Neutrophil (primary cell): ENCODE measurements around the gene ANKDD1A.

Experiments
- H3K27ac ChIP-seq: fragments of 200-600 bp; sonication (generic); 2 replicates; pipeline ENCODE4 v1.5.1; 2016; ENCODE audit warnings: mild to moderate bottlenecking, moderate library complexity
- H3K27me3 ChIP-seq: fragments of 200-600 bp; sonication (generic); 2 replicates; pipeline ENCODE4 v1.6.0; 2016; ENCODE audit warnings: mild to moderate bottlenecking
- H3K36me3 ChIP-seq: fragments of 200-600 bp; sonication (generic); 2 replicates; pipeline ENCODE4 v1.5.1; 2017
- H3K4me1 ChIP-seq, 2 experiments: fragments of 200-600 bp in 1 of 2; sonication (generic) in 1 of 2; 1 replicate in 1 of 2; 2 replicates in 1 of 2; pipeline versions ENCODE4 v1.5.1 to v1.6.1; 2013 to 2016; ENCODE audit warnings: low read depth in 1 of 2, low read length in 1 of 2, mild to moderate bottlenecking in 1 of 2, moderate library complexity in 1 of 2; ENCODE audit not compliant: control insufficient read depth in 1 of 2, insufficient read depth in 1 of 2
- H3K4me3 ChIP-seq, 2 experiments: fragments of 200-600 bp in 1 of 2; sonication (generic) in 1 of 2; 1 replicate in 1 of 2; 2 replicates in 1 of 2; pipeline ENCODE4 v1.5.1; 2013 to 2016; ENCODE audit warnings: low read depth in 1 of 2, low read length in 1 of 2, mild to moderate bottlenecking in 1 of 2, moderate library complexity in 1 of 2
- H3K9me3 ChIP-seq: fragments of 200-600 bp; sonication (generic); 2 replicates; pipeline ENCODE4 v1.5.1; 2016
- TF ChIP-seq, protein P1 (sequence below): fragments of 200-600 bp; sonication (generic); IDR thresholded peaks from 2 replicates; pipeline ENCODE4 v1.5.1; 2016; ENCODE audit warnings: antibody characterized with exemption

Gene ANKDD1A

DNA sequence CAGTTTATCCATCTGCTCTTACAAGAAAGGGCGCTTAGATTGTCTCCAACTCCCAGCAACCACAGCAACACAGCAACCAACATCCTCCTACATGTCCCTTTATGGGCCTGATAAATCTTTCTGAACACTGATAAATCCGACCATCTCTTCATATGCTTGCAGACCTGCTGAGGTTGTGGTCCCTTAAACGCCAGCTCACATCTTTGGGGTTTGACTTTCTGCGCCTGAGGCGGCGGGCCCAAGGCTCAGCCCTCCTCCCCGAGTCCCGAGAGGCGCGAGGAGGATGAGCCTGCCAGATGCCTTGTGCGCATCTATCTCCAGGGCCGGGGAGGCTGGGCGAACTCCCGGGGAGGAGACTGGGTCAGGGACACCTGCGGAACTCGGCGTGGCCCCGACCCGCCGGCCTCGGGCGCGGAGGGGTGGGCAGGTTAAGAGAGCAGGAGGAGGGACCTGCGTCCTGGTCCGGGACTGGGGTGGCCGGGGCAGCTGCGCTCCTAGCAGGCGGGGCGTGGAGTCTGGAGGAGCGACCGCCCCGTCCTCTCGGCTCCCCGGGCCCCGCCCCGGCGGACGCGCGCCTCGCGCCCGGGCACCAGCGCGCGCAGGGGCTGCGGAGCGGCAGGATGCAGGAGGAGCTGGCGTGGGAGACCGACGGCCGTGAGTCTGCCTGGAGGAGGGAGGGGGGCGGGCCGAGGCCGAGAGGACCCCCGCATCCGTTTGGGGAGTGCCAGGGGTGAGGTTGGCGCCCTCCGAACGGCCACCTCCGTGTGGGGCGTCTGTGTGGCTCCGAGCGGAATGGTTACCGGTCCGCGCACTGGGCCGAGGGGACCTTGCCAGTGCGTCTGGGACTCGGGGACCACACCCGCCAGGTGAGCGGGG, at the start of gene ANKDD1A:
Gene ANKDD1A (plus strand): TSS at position 592 of the 876 bp plus-strand sequence. CDS start 29 bp downstream, at position 621.
- no peaks in the 10 kb centered on the region for H3K36me3 ChIP-seq
- H3K4me1 ChIP-seq: peaks cover 15 to 18% of the 10 kb centered on the region in 2 experiments
- peaks cover 59% of the 10 kb centered on the region for H3K27me3 ChIP-seq
- no peak within 1 kb of the TSS for H3K27ac ChIP-seq
- TF ChIP-seq, protein P1, sequence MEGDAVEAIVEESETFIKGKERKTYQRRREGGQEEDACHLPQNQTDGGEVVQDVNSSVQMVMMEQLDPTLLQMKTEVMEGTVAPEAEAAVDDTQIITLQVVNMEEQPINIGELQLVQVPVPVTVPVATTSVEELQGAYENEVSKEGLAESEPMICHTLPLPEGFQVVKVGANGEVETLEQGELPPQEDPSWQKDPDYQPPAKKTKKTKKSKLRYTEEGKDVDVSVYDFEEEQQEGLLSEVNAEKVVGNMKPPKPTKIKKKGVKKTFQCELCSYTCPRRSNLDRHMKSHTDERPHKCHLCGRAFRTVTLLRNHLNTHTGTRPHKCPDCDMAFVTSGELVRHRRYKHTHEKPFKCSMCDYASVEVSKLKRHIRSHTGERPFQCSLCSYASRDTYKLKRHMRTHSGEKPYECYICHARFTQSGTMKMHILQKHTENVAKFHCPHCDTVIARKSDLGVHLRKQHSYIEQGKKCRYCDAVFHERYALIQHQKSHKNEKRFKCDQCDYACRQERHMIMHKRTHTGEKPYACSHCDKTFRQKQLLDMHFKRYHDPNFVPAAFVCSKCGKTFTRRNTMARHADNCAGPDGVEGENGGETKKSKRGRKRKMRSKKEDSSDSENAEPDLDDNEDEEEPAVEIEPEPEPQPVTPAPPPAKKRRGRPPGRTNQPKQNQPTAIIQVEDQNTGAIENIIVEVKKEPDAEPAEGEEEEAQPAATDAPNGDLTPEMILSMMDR: no peak
- peak within 1 kb of the TSS; percentile 27 to 39 for H3K4me3 ChIP-seq
- no peaks in the 10 kb centered on the region for H3K9me3 ChIP-seq

DNA sequence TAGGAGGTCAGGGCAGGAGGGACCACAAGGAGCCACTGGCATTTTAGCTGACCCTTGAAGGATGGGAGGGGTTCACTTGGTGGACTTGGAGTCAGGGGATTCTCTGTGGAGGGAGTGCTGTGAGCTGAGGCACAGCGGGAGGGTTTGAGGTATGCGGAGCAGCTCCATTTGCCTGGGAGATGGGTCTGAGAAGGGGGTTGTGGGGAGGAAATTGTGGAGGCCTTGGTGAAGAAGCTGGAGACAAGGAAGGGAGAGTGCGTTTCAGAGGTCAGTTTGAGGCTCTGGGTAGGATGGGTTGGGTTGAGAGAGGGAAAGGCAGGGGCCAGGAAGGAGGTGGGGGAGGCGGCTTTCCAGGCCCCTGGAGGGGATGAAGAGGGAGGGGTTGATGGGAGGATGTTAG, 49.7 kb upstream of the ANKDD1A start:
- Histone ChIP-seq H3K4me3 (no peak overlapping the region), H3K9me3 (no peaks in the 10 kb centered on the region), H3K4me1 (peaks cover 33 to 42% of the 10 kb centered on the region in 2 experiments), H3K27me3 (no peaks in the 10 kb centered on the region), H3K36me3 (peaks cover 88% of the 10 kb centered on the region), H3K27ac (peak overlapping the region; percentile 69)
- TF ChIP-seq, protein P1: no peak

DNA sequence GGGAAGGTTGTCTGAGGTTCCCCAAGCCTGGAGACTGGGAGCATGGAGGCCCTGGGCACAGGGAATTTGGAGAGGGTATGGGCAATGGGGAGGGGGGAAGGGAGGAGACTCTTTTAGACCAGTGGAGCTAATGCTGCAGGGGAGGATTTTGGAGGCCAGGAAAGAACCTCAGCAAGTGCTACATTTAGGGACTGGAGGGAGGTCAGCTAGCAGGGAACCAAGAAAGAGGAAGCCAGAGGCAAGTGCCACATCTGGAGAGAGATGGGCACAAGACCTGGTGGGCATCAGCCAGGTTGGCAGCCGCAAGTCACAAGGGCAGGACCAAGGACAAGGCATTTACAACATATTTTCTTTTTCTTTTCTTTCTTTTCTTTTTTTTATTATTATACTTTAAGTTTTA, 49.3 kb upstream of the ANKDD1A start:
- Histone ChIP-seq H3K9me3 (no peaks in the 10 kb centered on the region), H3K4me1 (peaks cover 29 to 38% of the 10 kb centered on the region in 2 experiments), H3K27ac (peak overlapping the region; percentile 69), H3K36me3 (peaks cover 93% of the 10 kb centered on the region), H3K4me3 (no peak overlapping the region), H3K27me3 (no peaks in the 10 kb centered on the region)
- TF ChIP-seq, protein P1: no peak

DNA sequence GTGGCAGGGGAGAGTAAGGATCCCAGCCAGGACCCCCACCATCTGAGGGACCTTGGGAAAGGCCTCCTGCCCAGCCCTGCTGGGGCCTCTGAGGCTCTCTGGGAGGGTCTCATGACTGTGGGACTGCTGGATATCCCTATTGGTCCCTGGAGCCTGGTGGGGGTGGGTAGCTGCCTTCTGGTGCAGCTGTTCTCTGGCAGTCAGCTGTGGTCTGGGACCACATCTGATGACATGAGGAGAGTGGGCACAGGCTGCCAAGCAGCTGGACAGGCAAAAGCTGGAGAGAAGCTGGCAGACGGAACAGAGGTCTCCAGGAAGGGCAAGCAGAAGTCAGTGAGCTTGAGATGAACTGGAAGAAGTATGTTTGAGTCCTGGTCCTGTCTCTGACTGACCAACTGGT, 47.6 kb upstream of the ANKDD1A start:
- H3K4me3 ChIP-seq: no peak overlapping the region
- H3K27me3 ChIP-seq: no peaks in the 10 kb centered on the region
- no peaks in the 10 kb centered on the region for H3K9me3 ChIP-seq
- peaks cover 82% of the 10 kb centered on the region for H3K36me3 ChIP-seq
- peak overlapping the region; percentile 56 for H3K27ac ChIP-seq
- TF ChIP-seq, protein P1: no peak
- peaks cover 12 to 21% of the 10 kb centered on the region in 2 experiments for H3K4me1 ChIP-seq

DNA sequence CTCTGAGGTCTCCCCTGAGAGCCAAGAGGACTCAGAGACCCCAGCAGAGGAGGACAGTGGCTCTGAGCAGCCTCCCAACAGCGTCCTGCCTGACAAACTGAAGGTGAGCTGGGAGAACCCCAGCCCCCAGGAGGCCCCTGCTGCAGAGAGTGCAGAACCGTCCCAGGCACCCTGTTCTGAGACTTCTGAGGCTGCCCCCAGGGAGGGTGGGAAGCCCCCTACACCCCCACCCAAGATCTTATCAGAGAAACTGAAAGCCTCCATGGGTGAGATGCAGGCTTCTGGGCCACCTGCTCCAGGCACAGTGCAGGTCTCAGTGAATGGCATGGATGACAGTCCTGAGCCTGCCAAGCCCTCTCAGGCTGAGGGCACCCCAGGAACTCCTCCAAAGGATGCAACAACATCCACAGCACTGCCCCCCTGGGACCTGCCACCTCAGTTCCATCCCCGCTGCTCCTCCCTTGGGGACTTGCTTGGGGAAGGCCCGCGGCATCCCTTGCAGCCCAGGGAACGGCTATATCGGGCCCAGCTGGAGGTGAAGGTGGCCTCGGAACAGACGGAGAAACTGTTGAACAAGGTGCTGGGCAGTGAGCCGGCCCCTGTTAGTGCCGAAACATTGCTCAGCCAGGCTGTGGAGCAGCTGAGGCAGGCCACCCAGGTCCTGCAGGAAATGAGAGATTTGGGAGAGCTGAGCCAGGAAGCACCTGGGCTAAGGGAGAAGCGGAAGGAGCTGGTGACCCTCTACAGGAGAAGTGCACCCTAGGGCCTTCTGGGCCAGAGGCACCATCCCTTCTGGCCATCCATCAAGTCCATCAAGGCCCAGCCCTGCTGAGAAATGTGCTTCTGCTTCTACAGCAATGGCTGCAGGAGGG, 46.3 kb upstream of the ANKDD1A start:
- H3K4me3 ChIP-seq: no peak overlapping the region
- TF ChIP-seq, protein P1: no peak
- H3K36me3 ChIP-seq: peaks cover 69% of the 10 kb centered on the region
- H3K9me3 ChIP-seq: no peaks in the 10 kb centered on the region
- H3K4me1 ChIP-seq: peaks cover 16 to 18% of the 10 kb centered on the region in 2 experiments
- no peaks in the 10 kb centered on the region for H3K27me3 ChIP-seq
- H3K27ac ChIP-seq: peak overlapping the region; percentile 56
